Activated B cell treated with CpG ODN at 0.5 μM for 24 hours (primary cell): Measurements from ENCODE around the gene STAG2. TPM values are rescaled to one million over a fixed set of nuclear protein-coding genes. Genes with fewer than 3 reads are reported as not detected.

Experiments
- ATAC-seq: fragments of 200-7000 bp; cut with Tn5 transposase; one replicate; pipeline ENCODE4 v1.10.0; 2021; ENCODE audit warnings: low read depth, mild to moderate bottlenecking, moderate library complexity
- CTCF ChIA-PET: fragments of 350-600 bp; sonication (Branson Sonifier 250); formaldehyde crosslinking; loops from one replicate; lab custom pipeline; 2021; ENCODE audit warnings: antibody characterized with exemption; lab: Charles Lee
- POLR2A ChIA-PET: fragments of 350-600 bp; sonication (Branson Sonifier 250); formaldehyde crosslinking; loops from one replicate; lab custom pipeline; 2021; ENCODE audit warnings: antibody characterized with exemption; lab: Charles Lee
- DNase-seq: peaks from one replicate; pipeline ENCODE4 v3.0.0; 2022
- H3K27ac Mint-ChIP-seq: one replicate; pipeline ENCODE4 v1.8.0; 2020; ENCODE audit warnings: mixed read lengths
- H3K27me3 Mint-ChIP-seq: one replicate; pipeline ENCODE4 v1.8.0; 2021; ENCODE audit warnings: mixed read lengths
- H3K36me3 Mint-ChIP-seq: one replicate; pipeline ENCODE4 v1.8.0; 2021; ENCODE audit warnings: low read depth, mixed read lengths
- H3K4me1 Mint-ChIP-seq: one replicate; pipeline ENCODE4 v1.8.0; 2021; ENCODE audit warnings: mixed read lengths
- H3K4me3 Mint-ChIP-seq: one replicate; pipeline ENCODE4 v1.8.0; 2020; ENCODE audit warnings: mild to moderate bottlenecking, mixed read lengths
- H3K9me3 Mint-ChIP-seq: one replicate; pipeline ENCODE4 v1.8.0; 2020; ENCODE audit warnings: mixed read lengths
- CTCF ChIP-seq: fragments of 200-600 bp; IDR thresholded peaks from one replicate; pipeline ENCODE4 v1.8.0; 2022; ENCODE audit warnings: antibody characterized with exemption, mild to moderate bottlenecking
- intact Hi-C: fragments of 100-400 bp; cut with micrococcal nuclease; formaldehyde crosslinking; loops from one replicate; pipeline ENCODE4 v1.15.1; 2024
- total RNA-seq: library from RNA; stranded (reverse); gene quantifications from 2 replicates; pipeline ENCODE4 v1.2.3, GENCODE V29; 2022

The STAG2 gene
- total RNA-seq, 1 donor from 2014 or later, result 86.6 TPM

- Mint-ChIP-seq H3K27ac (no peak overlapping the region), H3K9me3 (no peaks in the 10 kb centered on the region), H3K4me3 (no peak overlapping the region), H3K27me3 (no peaks in the 10 kb centered on the region), H3K36me3 (peaks cover 25% of the 10 kb centered on the region), H3K4me1 (peaks cover 11% of the 10 kb centered on the region)
- no peak for DNase-seq
- TF ChIP-seq CTCF, result no peak
- intact Hi-C loops, result no loop called here
- CTCF ChIA-PET, result no interaction called here
- no peak for ATAC-seq
- POLR2A ChIA-PET, result interaction anchor here (0.7 kb wide), 1 partner anchor 64 kb away, joined by 7 read pairs; no protein-coding TSS in a partner anchor
These were observed 65.0 kb downstream of the STAG2 start for GRCh38 chrX:124026529-124026928.

GRCh38 chrX:124028182-124028581 is 66.7 kb downstream of the STAG2 start:
- ATAC-seq, result no peak
- intact Hi-C loops, result no loop called here
- Mint-ChIP-seq H3K9me3 (no peaks in the 10 kb centered on the region), H3K4me1 (peaks cover 11% of the 10 kb centered on the region), H3K27ac (no peak overlapping the region), H3K4me3 (no peak overlapping the region), H3K36me3 (peaks cover 26% of the 10 kb centered on the region), H3K27me3 (no peaks in the 10 kb centered on the region)
- CTCF ChIA-PET, result interaction anchor here (0.7 kb wide), 1 partner anchor 35 kb away, joined by 3 read pairs; no protein-coding TSS in a partner anchor
- POLR2A ChIA-PET, result no interaction called here
- DNase-seq, result no peak
- TF ChIP-seq CTCF, result no peak

GRCh38 chrX:124030520-124030919 is 69.0 kb downstream of the STAG2 start:
- Mint-ChIP-seq H3K27ac (no peak overlapping the region), H3K9me3 (no peaks in the 10 kb centered on the region), H3K27me3 (no peaks in the 10 kb centered on the region), H3K36me3 (peaks cover 23% of the 10 kb centered on the region), H3K4me3 (no peak overlapping the region), H3K4me1 (peaks cover 11% of the 10 kb centered on the region)
- intact Hi-C loops, result no loop called here
- CTCF ChIA-PET, result no interaction called here
- no peak for ATAC-seq
- POLR2A ChIA-PET, result no interaction called here
- TF ChIP-seq CTCF, result no peak
- no peak for DNase-seq

GRCh38 chrX:124033821-124034220 is 72.3 kb downstream of the STAG2 start:
- POLR2A ChIA-PET, result no interaction called here
- H3K9me3 Mint-ChIP-seq, result no peaks in the 10 kb centered on the region

GRCh38 chrX:124035657-124036056 is 74.2 kb downstream of the STAG2 start:
- no peak for TF ChIP-seq CTCF
- H3K27me3 Mint-ChIP-seq, result no peaks in the 10 kb centered on the region
- CTCF ChIA-PET, result interaction anchor here (1.4 kb wide), 1 partner anchor 202 kb away, joined by 4 read pairs; no protein-coding TSS in a partner anchor
- intact Hi-C loops, result no loop called here
- H3K36me3 Mint-ChIP-seq, result peaks cover 32% of the 10 kb centered on the region
- H3K9me3 Mint-ChIP-seq, result no peaks in the 10 kb centered on the region
- POLR2A ChIA-PET, result interaction anchor here (0.5 kb wide), 1 partner anchor 29 kb away, joined by 3 read pairs; no protein-coding TSS in a partner anchor
- DNase-seq, result no peak
- H3K4me1 Mint-ChIP-seq, result peaks cover 5% of the 10 kb centered on the region
- no peak overlapping the region for H3K27ac Mint-ChIP-seq
- no peak overlapping the region for H3K4me3 Mint-ChIP-seq
- no peak for ATAC-seq

More at GRCh38 chrX:124033821-124034220, 72.3 kb downstream of the STAG2 start:
- Mint-ChIP-seq H3K27ac (no peak overlapping the region), H3K4me3 (no peak overlapping the region), H3K4me1 (peaks cover 8% of the 10 kb centered on the region), H3K36me3 (peaks cover 27% of the 10 kb centered on the region), H3K27me3 (no peaks in the 10 kb centered on the region)
- ATAC-seq (no peak), DNase-seq (no peak)
- no peak for TF ChIP-seq CTCF
- intact Hi-C loops, result no loop called here
- CTCF ChIA-PET, result no interaction called here
